ENCODE results near the gene LCP2.

The LCP2 gene

GRCh38 chr5:170300361-170301013, 2.9 kb upstream of the LCP2 start:
- H3K4me3 ChIP-seq (ENCODE audit: low read depth in 1 of 5, low read length in 5 of 5): no peak overlapping the region
- H3K4me1 ChIP-seq (ENCODE audit: control insufficient read depth in 5 of 5, insufficient read depth in 5 of 5, low read length in 5 of 5): peaks cover 0 to 51% (median 29%) of the 10 kb centered on the region in 5 donors
- H3K36me3 ChIP-seq (ENCODE audit: control insufficient read depth in 5 of 5, insufficient read depth in 5 of 5, low read length in 5 of 5): no peaks in the 10 kb centered on the region
- H3K9me3 ChIP-seq (ENCODE audit: control insufficient read depth in 5 of 5, low read length in 5 of 5): no peaks in the 10 kb centered on the region
- H3K27me3 ChIP-seq (ENCODE audit: control insufficient read depth in 5 of 5, insufficient read depth in 4 of 5, low read length in 5 of 5): no peaks in the 10 kb centered on the region
- peak overlapping the region; percentile 40 for H3K27ac ChIP-seq (ENCODE audit: low read depth, low read length)
- H3K9ac ChIP-seq (ENCODE audit: low read length in 5 of 5): no peak overlapping the region

GRCh38 chr5:170296935-170297588, 515 bp downstream of the LCP2 start:
- no peaks in the 10 kb centered on the region for H3K27me3 ChIP-seq (ENCODE audit: control insufficient read depth in 5 of 5, insufficient read depth in 4 of 5, low read length in 5 of 5)
- H3K27ac ChIP-seq (ENCODE audit: low read depth, low read length): peak overlapping the region; percentile 67
- H3K9me3 ChIP-seq (ENCODE audit: control insufficient read depth in 5 of 5, low read length in 5 of 5): no peaks in the 10 kb centered on the region
- peak overlapping the region; percentile 65 to 94 (median 78) for H3K4me3 ChIP-seq (ENCODE audit: low read depth in 1 of 5, low read length in 5 of 5)
- H3K9ac ChIP-seq (ENCODE audit: low read length in 5 of 5): peak overlapping the region; percentile 4 to 97 (median 78)
- peaks cover 0 to 14% (median 3%) of the 10 kb centered on the region in 5 donors for H3K36me3 ChIP-seq (ENCODE audit: control insufficient read depth in 5 of 5, insufficient read depth in 5 of 5, low read length in 5 of 5)
- peaks cover 0 to 48% (median 21%) of the 10 kb centered on the region in 5 donors for H3K4me1 ChIP-seq (ENCODE audit: control insufficient read depth in 5 of 5, insufficient read depth in 5 of 5, low read length in 5 of 5)

GRCh38 chr5:170296036-170296934, 1.3 kb downstream of the LCP2 start:
- Histone ChIP-seq H3K4me1 (ENCODE audit: control insufficient read depth in 5 of 5, insufficient read depth in 5 of 5, low read length in 5 of 5) (peaks cover 0 to 47% (median 18%) of the 10 kb centered on the region in 5 donors), H3K4me3 (ENCODE audit: low read depth in 1 of 5, low read length in 5 of 5) (peak overlapping the region; percentile 65 to 94 (median 78)), H3K27ac (ENCODE audit: low read depth, low read length) (peak overlapping the region; percentile 26), H3K36me3 (ENCODE audit: control insufficient read depth in 5 of 5, insufficient read depth in 5 of 5, low read length in 5 of 5) (peaks cover 0 to 22% (median 5%) of the 10 kb centered on the region in 5 donors), H3K9me3 (ENCODE audit: control insufficient read depth in 5 of 5, low read length in 5 of 5) (no peaks in the 10 kb centered on the region), H3K27me3 (ENCODE audit: control insufficient read depth in 5 of 5, insufficient read depth in 4 of 5, low read length in 5 of 5) (no peaks in the 10 kb centered on the region), H3K9ac (ENCODE audit: low read length in 5 of 5) (peak overlapping the region; percentile 4 to 97 (median 78))

GRCh38 chr5:170294556-170294955, 3.0 kb downstream of the LCP2 start:
- Histone ChIP-seq H3K27ac (ENCODE audit: low read depth, low read length) (no peak overlapping the region), H3K9me3 (ENCODE audit: control insufficient read depth in 5 of 5, low read length in 5 of 5) (no peaks in the 10 kb centered on the region), H3K9ac (ENCODE audit: low read length in 5 of 5) (no peak overlapping the region), H3K27me3 (ENCODE audit: control insufficient read depth in 5 of 5, insufficient read depth in 4 of 5, low read length in 5 of 5) (no peaks in the 10 kb centered on the region), H3K4me1 (ENCODE audit: control insufficient read depth in 5 of 5, insufficient read depth in 5 of 5, low read length in 5 of 5) (peaks cover 0 to 58% (median 19%) of the 10 kb centered on the region in 5 donors), H3K36me3 (ENCODE audit: control insufficient read depth in 5 of 5, insufficient read depth in 5 of 5, low read length in 5 of 5) (peaks cover 0 to 34% (median 10%) of the 10 kb centered on the region in 5 donors), H3K4me3 (ENCODE audit: low read depth in 1 of 5, low read length in 5 of 5) (peak overlapping the region in 3 of 5 donors; percentile 13 to 94 (median 83))

- H3K27ac ChIP-seq (ENCODE audit: low read depth, low read length): no peak overlapping the region
- no peak overlapping the region for H3K4me3 ChIP-seq (ENCODE audit: low read depth in 1 of 5, low read length in 5 of 5)
- peaks cover 0 to 62% (median 24%) of the 10 kb centered on the region in 5 donors for H3K4me1 ChIP-seq (ENCODE audit: control insufficient read depth in 5 of 5, insufficient read depth in 5 of 5, low read length in 5 of 5)
- peaks cover 0 to 37% (median 10%) of the 10 kb centered on the region in 5 donors for H3K36me3 ChIP-seq (ENCODE audit: control insufficient read depth in 5 of 5, insufficient read depth in 5 of 5, low read length in 5 of 5)
- H3K27me3 ChIP-seq (ENCODE audit: control insufficient read depth in 5 of 5, insufficient read depth in 4 of 5, low read length in 5 of 5): no peaks in the 10 kb centered on the region
- H3K9ac ChIP-seq (ENCODE audit: low read length in 5 of 5): no peak overlapping the region
- no peaks in the 10 kb centered on the region for H3K9me3 ChIP-seq (ENCODE audit: control insufficient read depth in 5 of 5, low read length in 5 of 5)
Observed at GRCh38 chr5:170294057-170294456, 3.5 kb downstream of the LCP2 start.

- Histone ChIP-seq H3K4me3 (ENCODE audit: low read depth in 1 of 5, low read length in 5 of 5) (no peak overlapping the region), H3K4me1 (ENCODE audit: control insufficient read depth in 5 of 5, insufficient read depth in 5 of 5, low read length in 5 of 5) (peaks cover 0 to 64% (median 29%) of the 10 kb centered on the region in 5 donors), H3K27ac (ENCODE audit: low read depth, low read length) (no peak overlapping the region), H3K27me3 (ENCODE audit: control insufficient read depth in 5 of 5, insufficient read depth in 4 of 5, low read length in 5 of 5) (no peaks in the 10 kb centered on the region), H3K36me3 (ENCODE audit: control insufficient read depth in 5 of 5, insufficient read depth in 5 of 5, low read length in 5 of 5) (peaks cover 0 to 41% (median 10%) of the 10 kb centered on the region in 5 donors), H3K9ac (ENCODE audit: low read length in 5 of 5) (no peak overlapping the region), H3K9me3 (ENCODE audit: control insufficient read depth in 5 of 5, low read length in 5 of 5) (no peaks in the 10 kb centered on the region)
Observed at GRCh38 chr5:170293273-170293672, 4.3 kb downstream of the LCP2 start.

GRCh38 chr5:170292179-170293104, 5.1 kb downstream of the LCP2 start:
- no peak overlapping the region for H3K4me3 ChIP-seq (ENCODE audit: low read depth in 1 of 5, low read length in 5 of 5)
- no peak overlapping the region for H3K27ac ChIP-seq (ENCODE audit: low read depth, low read length)

GRCh38 chr5:170290498-170290897, 7.1 kb downstream of the LCP2 start:
- Histone ChIP-seq H3K4me1 (ENCODE audit: control insufficient read depth in 5 of 5, insufficient read depth in 5 of 5, low read length in 5 of 5) (peaks cover 0 to 50% (median 26%) of the 10 kb centered on the region in 5 donors), H3K9ac (ENCODE audit: low read length in 5 of 5) (no peak overlapping the region), H3K27me3 (ENCODE audit: control insufficient read depth in 5 of 5, insufficient read depth in 4 of 5, low read length in 5 of 5) (no peaks in the 10 kb centered on the region), H3K9me3 (ENCODE audit: control insufficient read depth in 5 of 5, low read length in 5 of 5) (no peaks in the 10 kb centered on the region), H3K36me3 (ENCODE audit: control insufficient read depth in 5 of 5, insufficient read depth in 5 of 5, low read length in 5 of 5) (peaks cover 0 to 57% (median 10%) of the 10 kb centered on the region in 5 donors), H3K27ac (ENCODE audit: low read depth, low read length) (no peak overlapping the region), H3K4me3 (ENCODE audit: low read depth in 1 of 5, low read length in 5 of 5) (no peak overlapping the region)

More at GRCh38 chr5:170292179-170293104, 5.1 kb downstream of the LCP2 start:
- peaks cover 0 to 60% (median 31%) of the 10 kb centered on the region in 5 donors for H3K4me1 ChIP-seq (ENCODE audit: control insufficient read depth in 5 of 5, insufficient read depth in 5 of 5, low read length in 5 of 5)
- no peak overlapping the region for H3K9ac ChIP-seq (ENCODE audit: low read length in 5 of 5)
- no peaks in the 10 kb centered on the region for H3K9me3 ChIP-seq (ENCODE audit: control insufficient read depth in 5 of 5, low read length in 5 of 5)
- H3K36me3 ChIP-seq (ENCODE audit: control insufficient read depth in 5 of 5, insufficient read depth in 5 of 5, low read length in 5 of 5): peaks cover 0 to 45% (median 10%) of the 10 kb centered on the region in 5 donors
- H3K27me3 ChIP-seq (ENCODE audit: control insufficient read depth in 5 of 5, insufficient read depth in 4 of 5, low read length in 5 of 5): no peaks in the 10 kb centered on the region

- no peak overlapping the region for H3K27ac ChIP-seq (ENCODE audit: low read depth, low read length)
- no peak overlapping the region for H3K4me3 ChIP-seq (ENCODE audit: low read depth in 1 of 5, low read length in 5 of 5)
- no peaks in the 10 kb centered on the region for H3K27me3 ChIP-seq (ENCODE audit: control insufficient read depth in 5 of 5, insufficient read depth in 4 of 5, low read length in 5 of 5)
- no peak overlapping the region for H3K9ac ChIP-seq (ENCODE audit: low read length in 5 of 5)
- H3K36me3 ChIP-seq (ENCODE audit: control insufficient read depth in 5 of 5, insufficient read depth in 5 of 5, low read length in 5 of 5): peaks cover 0 to 57% (median 10%) of the 10 kb centered on the region in 5 donors
- H3K4me1 ChIP-seq (ENCODE audit: control insufficient read depth in 5 of 5, insufficient read depth in 5 of 5, low read length in 5 of 5): peaks cover 0 to 44% (median 22%) of the 10 kb centered on the region in 5 donors
- H3K9me3 ChIP-seq (ENCODE audit: control insufficient read depth in 5 of 5, low read length in 5 of 5): no peaks in the 10 kb centered on the region
Observed at GRCh38 chr5:170289764-170290163, 7.8 kb downstream of the LCP2 start.
